ENCODE data around the gene IMPG1. TPM values are rescaled to one million over a fixed set of nuclear protein-coding genes. Genes with fewer than 3 reads are reported as not detected.

IMPG1 gene
- total and polyA plus RNA-seq, 2 of the 8 experiments (the other 6 are each of a cell fraction or from before 2014, with no cell fraction given), result 0.02 TPM; not detected in 1

DNA sequence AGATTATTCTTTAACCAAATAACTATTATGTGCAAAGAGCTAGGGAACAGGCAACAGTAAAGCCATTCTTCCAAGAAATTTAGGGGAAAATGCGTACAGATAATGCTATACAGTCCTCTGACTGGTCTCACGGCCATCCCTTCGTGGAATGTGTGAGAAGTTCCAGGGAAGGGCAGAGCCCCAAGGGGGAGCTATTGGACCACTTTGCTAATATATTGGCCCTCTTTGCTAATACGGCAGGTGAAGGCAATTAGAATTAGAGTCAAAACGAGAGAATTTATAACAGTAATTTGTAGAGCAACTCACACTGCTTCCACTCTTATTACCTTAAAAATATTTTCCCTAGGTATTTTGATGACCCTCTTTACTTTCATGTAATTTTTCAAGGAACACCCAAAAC, 140.4 kb downstream of the IMPG1 start (continued):
- TF ChIP-seq, protein P1, sequence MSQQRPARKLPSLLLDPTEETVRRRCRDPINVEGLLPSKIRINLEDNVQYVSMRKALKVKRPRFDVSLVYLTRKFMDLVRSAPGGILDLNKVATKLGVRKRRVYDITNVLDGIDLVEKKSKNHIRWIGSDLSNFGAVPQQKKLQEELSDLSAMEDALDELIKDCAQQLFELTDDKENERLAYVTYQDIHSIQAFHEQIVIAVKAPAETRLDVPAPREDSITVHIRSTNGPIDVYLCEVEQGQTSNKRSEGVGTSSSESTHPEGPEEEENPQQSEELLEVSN (IDR thresholded peaks at IDR 0.05), result no peak
- TF ChIP-seq YY1 (IDR thresholded peaks at IDR 0.05; ENCODE audit: low read depth, low read length), result 0 out of 2 replicates have a peak, but pooled peaks have one; percentile 27
- TF ChIP-seq JUN (IDR thresholded peaks at IDR 0.05; ENCODE audit: low read depth, low read length), result no peak
- TF ChIP-seq FOSL1 (IDR thresholded peaks at IDR 0.05; ENCODE audit: insufficient read depth, low read depth, low read length), result no peak
- no peak for TF ChIP-seq SIX5 (IDR thresholded peaks at IDR 0.05; ENCODE audit: low read depth, low read length)
- no peak for TF ChIP-seq POLR2A (IDR thresholded peaks at IDR 0.05; ENCODE audit: control extremely low read depth in 1 of 2, low read depth in 2 of 2, low read length in 2 of 2)
